ENCODE results near the gene BSND. TPM values are rescaled to one million over a fixed set of nuclear protein-coding genes. Genes with fewer than 3 reads are reported as not detected.
A peak's percentile ranks its signal among the peaks of the same experiment; 100 is the strongest.
"Not testable (repeated sequence)": the region's sequence is repeated elsewhere in the genome, so short reads cannot be mapped to it uniquely, and the experiment has no call there.

The BSND gene
- total RNA-seq, 4 donors from 2014 or later = not detected

DNA sequence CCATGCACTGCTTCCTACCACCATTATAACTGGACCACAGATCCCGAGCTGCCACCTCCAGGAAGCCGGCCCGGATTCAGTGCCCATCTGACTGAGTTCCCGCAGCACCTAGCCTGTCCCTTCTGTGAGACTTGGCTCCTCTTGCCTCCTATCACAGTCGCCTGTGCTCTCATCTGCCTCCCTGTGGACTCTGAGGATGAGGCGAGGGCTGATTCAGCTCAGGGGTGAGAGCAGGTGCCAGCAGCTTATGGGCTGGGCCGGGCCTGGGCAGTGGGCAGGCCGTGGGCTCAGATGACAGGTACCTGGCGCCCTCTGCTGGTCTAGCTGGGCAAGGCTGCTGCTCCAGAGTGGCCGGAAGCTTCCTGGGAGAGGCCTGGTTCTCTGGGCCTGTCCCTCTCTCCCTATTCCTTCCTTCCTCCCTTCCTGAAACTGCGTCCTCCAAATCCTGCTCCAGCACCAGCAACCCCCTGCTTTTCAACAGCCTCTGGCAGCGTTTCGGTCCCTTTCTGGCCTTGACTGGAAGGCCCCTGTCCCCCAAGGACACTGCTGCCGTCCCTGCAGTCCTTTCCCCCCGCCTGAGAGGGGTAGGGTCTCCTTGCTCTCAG lies 23.3 kb downstream of the BSND start:
- no peak for TF ChIP-seq EP300 (IDR thresholded peaks at IDR 0.05)
- TF ChIP-seq, protein P1, sequence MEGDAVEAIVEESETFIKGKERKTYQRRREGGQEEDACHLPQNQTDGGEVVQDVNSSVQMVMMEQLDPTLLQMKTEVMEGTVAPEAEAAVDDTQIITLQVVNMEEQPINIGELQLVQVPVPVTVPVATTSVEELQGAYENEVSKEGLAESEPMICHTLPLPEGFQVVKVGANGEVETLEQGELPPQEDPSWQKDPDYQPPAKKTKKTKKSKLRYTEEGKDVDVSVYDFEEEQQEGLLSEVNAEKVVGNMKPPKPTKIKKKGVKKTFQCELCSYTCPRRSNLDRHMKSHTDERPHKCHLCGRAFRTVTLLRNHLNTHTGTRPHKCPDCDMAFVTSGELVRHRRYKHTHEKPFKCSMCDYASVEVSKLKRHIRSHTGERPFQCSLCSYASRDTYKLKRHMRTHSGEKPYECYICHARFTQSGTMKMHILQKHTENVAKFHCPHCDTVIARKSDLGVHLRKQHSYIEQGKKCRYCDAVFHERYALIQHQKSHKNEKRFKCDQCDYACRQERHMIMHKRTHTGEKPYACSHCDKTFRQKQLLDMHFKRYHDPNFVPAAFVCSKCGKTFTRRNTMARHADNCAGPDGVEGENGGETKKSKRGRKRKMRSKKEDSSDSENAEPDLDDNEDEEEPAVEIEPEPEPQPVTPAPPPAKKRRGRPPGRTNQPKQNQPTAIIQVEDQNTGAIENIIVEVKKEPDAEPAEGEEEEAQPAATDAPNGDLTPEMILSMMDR (IDR thresholded peaks at IDR 0.05) = peak in 3 of 4 experiments; percentile 63 to 81 (median 72)
- Histone ChIP-seq H3K9me3 (no peaks in the 10 kb centered on the region), H3K27me3 (peaks cover 31% of the 10 kb centered on the region), H3K27ac (no peak overlapping the region), H3K36me3 (no peaks in the 10 kb centered on the region), H3K4me1 (no peaks in the 10 kb centered on the region), H3K4me3 (no peak overlapping the region)
- ATAC-seq = peak; percentile 98
- WGBS, 2 donors (ENCODE audit: low coverage in 1 of 2) = 31 to 37% methylated on average over 6 to 9 of the region's 15 CpGs

DNA sequence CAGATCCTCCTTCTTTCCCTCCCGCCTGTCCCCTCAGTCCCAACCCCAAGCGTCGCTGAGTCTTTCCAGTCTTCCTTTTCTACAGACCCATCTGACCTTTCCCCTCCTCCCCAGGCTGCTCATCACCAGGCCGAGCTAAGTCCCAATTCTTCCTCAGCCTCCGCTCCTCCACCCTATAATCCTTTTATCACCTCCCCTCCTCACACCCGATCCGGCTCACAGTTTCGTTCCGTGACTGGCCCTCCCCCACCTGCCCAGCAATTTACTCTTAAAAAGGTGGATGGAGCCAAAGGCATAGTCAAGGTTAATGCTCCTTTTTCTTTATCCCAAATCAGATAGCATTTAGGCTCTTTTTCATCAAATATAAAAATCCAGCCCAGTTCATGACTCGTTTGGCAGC lies 25.4 kb downstream of the BSND start:
- H3K4me3 ChIP-seq, H3K27ac ChIP-seq, H3K4me1 ChIP-seq, H3K36me3 ChIP-seq, H3K9me3 ChIP-seq, ATAC-seq: not testable (repeated sequence)
- peaks cover 15% of the 10 kb centered on the region for H3K27me3 ChIP-seq
- 72 to 78% methylated on average over 9 of the region's 10 CpGs for WGBS, 2 donors (ENCODE audit: low coverage in 1 of 2)

DNA sequence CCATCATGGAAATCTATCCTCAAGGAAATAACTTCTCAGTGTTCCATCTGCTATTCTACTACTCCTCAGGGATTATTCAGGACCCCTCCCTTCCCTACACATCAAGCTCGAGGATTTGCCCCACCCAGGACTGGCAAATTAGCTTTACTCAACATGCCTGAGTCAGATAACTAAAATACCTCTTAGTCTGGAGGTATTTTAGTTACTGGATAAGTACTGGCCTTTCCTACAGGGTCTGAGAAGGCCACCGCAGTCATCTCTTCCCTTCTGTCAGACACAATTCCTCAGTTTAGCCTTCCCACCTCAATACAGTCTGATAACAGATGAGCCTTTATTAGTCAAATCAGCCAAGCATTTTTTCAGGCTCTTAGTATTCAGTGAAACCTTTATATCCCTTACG lies 27.9 kb downstream of the BSND start:
- not testable (repeated sequence) for ATAC-seq, H3K9me3 ChIP-seq, H3K36me3 ChIP-seq, H3K4me1 ChIP-seq, H3K4me3 ChIP-seq, H3K27ac ChIP-seq
- WGBS, 2 donors (ENCODE audit: low coverage in 1 of 2) = 67 to 72% methylated on average over 2 to 3 of the region's 3 CpGs
- peaks cover 20% of the 10 kb centered on the region for H3K27me3 ChIP-seq

DNA sequence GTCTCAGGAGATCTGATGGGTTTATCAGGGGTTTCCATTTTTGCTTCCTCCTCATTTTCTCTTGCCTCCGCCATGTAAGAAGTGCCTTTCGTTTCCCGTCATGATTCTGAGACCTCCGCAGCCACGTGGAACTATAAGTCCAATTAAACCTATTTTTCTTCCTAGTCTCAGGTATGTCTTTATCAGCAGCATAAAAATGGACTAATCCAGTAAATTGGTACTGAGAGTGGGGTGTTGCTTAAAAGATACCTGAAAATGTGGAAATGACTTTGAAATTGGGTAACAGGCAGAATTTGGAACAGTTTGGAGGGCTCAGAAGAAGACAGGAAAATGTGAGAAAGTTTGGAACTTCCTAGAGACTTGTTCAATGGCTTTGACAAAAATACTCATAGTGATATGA lies 32.4 kb downstream of the BSND start:
- not testable (repeated sequence) for H3K27ac ChIP-seq, H3K36me3 ChIP-seq, ATAC-seq, H3K4me3 ChIP-seq, H3K4me1 ChIP-seq, H3K9me3 ChIP-seq
- 97% methylated on average over 5 of the region's 5 CpGs; no CpG with 5 or more reads in 1 of the 2 donors for WGBS, 2 donors (ENCODE audit: low coverage in 1 of 2)
- H3K27me3 ChIP-seq = peaks cover 44% of the 10 kb centered on the region

DNA sequence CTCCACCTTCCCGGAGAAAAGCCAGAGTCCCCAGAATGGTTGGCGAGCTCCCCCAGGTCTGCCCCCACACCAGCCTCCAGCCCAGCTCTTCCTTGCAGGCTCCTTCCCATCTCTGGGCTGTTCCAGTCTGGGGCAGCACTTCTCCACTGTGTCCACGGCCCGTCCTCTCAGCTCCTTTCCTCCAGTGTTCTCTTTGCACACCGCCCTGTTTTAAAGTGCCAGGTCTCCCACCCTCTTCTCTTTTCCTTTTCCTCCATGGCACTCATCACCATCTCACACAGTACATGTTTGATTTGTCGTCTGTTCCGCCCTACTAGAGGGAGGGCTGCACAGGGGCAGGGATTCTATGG lies 34.5 kb downstream of the BSND start:
- H3K4me1 ChIP-seq = no peaks in the 10 kb centered on the region
- TF ChIP-seq, protein P1 (IDR thresholded peaks at IDR 0.05) = no peak
- no peak for TF ChIP-seq POLR2A (IDR thresholded peaks at IDR 0.05)
- no peak for TF ChIP-seq POLR2AphosphoS5 (IDR thresholded peaks at IDR 0.05)
- TF ChIP-seq EP300 (IDR thresholded peaks at IDR 0.05) = no peak
- no peak overlapping the region for H3K4me3 ChIP-seq
- peaks cover 62% of the 10 kb centered on the region for H3K27me3 ChIP-seq
- no peaks in the 10 kb centered on the region for H3K36me3 ChIP-seq
- ATAC-seq = no peak
- no peaks in the 10 kb centered on the region for H3K9me3 ChIP-seq
- H3K27ac ChIP-seq = no peak overlapping the region
- 77% methylated on average over 6 of the region's 7 CpGs; no CpG with 5 or more reads in 1 of the 2 donors for WGBS, 2 donors (ENCODE audit: low coverage in 1 of 2)

DNA sequence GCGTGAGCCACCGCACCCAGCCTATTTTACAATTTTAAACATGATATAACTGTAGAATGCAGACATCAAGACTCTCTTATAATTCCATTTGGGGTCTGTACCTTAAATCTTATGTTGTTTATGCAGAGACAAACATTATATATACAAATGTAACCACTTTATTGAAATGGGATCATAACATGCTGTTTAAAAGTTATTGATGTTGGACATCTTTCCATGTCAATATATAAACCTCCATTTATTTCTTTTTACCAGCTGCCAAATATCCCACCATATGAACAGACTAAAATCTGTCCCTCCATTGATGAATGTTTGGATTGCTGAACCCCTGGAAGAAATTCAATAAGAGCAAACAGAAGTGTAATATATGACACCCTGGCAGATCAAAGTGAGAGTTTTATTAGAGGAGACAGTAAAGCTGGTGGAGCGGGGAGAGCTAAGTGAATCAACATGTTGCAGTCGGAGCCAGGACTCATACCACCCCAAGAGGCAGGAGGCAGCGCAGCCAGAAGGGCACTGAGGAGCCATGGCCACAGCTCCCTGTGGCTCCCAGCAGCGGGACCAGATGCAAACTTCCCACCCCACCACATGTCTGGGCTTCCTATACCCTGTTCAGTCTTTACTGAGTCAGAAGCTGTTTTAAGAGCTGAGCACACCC lies 35.9 kb downstream of the BSND start:
- Histone ChIP-seq H3K27me3 (peaks cover 70% of the 10 kb centered on the region), H3K4me3 (no peak overlapping the region), H3K36me3 (no peaks in the 10 kb centered on the region), H3K9me3 (no peaks in the 10 kb centered on the region), H3K27ac (no peak overlapping the region), H3K4me1 (peaks cover 0 to 9% (median 0%) of the 10 kb centered on the region in 3 donors)
- TF ChIP-seq POLR2A (IDR thresholded peaks at IDR 0.05) = no peak
- TF ChIP-seq, protein P1 (IDR thresholded peaks at IDR 0.05) = no peak
- no peak for TF ChIP-seq EP300 (IDR thresholded peaks at IDR 0.05)
- no peak for TF ChIP-seq POLR2AphosphoS5 (IDR thresholded peaks at IDR 0.05)
- WGBS, 2 donors (ENCODE audit: low coverage in 1 of 2) = 81 to 85% methylated on average over 5 to 6 of the region's 6 CpGs
- ATAC-seq = no peak
